ENCODE results near the gene MAST4. TPM values are rescaled to one million over a fixed set of nuclear protein-coding genes. Genes with fewer than 3 reads are reported as not detected.

The MAST4 gene
- total and polyA plus RNA-seq, 2 of the 8 experiments (the other 6 are each of a cell fraction or from before 2014, with no cell fraction given): 1.5 to 2.6 TPM

DNA sequence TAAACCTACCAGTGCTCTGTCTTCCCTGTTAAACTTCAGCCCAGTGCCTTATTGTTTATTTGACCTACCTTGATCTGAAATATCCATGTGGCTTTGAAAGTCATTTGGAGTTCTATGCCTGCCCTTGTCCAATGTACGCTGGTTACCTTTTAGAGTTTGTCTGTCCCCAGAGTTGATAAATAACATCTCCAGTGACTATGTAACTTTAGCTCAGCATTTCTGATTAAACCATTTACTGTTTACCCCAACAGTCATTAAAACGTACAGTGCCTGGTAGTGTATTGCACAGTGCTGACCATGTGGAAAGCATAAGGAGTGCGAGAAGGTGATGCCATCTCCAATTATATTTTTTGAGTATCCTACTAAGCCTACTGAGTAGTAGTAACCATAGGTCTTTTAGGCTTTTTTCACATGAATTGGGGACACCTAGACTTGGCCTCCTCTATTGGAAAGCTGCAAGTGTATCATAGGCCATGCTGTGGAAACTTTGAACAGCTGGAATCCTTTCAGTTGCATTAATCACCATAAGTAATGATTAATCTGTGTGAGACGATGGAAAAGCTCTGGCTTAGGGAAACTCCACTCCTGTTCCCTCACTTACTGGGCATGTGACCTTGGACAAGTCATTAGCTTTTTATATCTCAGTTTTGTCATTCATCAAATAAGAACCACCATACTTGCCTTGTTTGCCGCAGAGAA, 93.5 kb downstream of the MAST4 start:
- Histone ChIP-seq H3K4me3 (ENCODE audit: extremely low read depth in 1 of 4, insufficient read depth in 2 of 4, low read depth in 3 of 4, low read length in 4 of 4) (no peak overlapping the region; a peak in 1 of 8 replicates), H3K79me2 (ENCODE audit: control insufficient read depth in 1 of 2, insufficient read depth in 2 of 2, low read length in 2 of 2) (no peaks in the 10 kb centered on the region), H3K23me2 (ENCODE audit: low read depth, low read length) (no peaks in the 10 kb centered on the region), H4K20me1 (replicated peaks in 1 of 2; ENCODE audit: control insufficient read depth in 1 of 2, insufficient read depth in 2 of 2, low read length in 2 of 2) (no peaks in the 10 kb centered on the region), H3K4me2 (ENCODE audit: insufficient read depth in 1 of 2, low read depth in 2 of 2, low read length in 2 of 2) (no peak overlapping the region), H3K27ac (ENCODE audit: low read depth, low read length) (no peak overlapping the region), H3K9me3 (ENCODE audit: insufficient read depth in 2 of 2, low read depth in 1 of 2, low read length in 1 of 2) (no peaks in the 10 kb centered on the region), H3K4ac (replicated peaks; ENCODE audit: insufficient read length, low read depth, low read length) (no peak overlapping the region), H4K5ac (ENCODE audit: insufficient read length, low read depth, low read length) (no peak overlapping the region), H2AK5ac (ENCODE audit: low read depth, low read length) (no peak overlapping the region), H3K18ac (ENCODE audit: extremely low read depth, low read length) (no peak overlapping the region), H2BK15ac (ENCODE audit: low read length) (no peak overlapping the region), H3K4me1 (replicated peaks in 1 of 4; ENCODE audit: control insufficient read depth in 3 of 4, insufficient read depth in 4 of 4, low read length in 3 of 4) (no peaks in the 10 kb centered on the region), H2AFZ (ENCODE audit: low read length) (no peak overlapping the region), H3K56ac (replicated peaks; ENCODE audit: insufficient read length, low read depth, low read length) (no peak overlapping the region), H3K9ac (replicated peaks in 1 of 4; ENCODE audit: extremely low read depth in 1 of 4, low read depth in 3 of 4, low read length in 3 of 4) (no peak overlapping the region), H3K27me3 (replicated peaks in 1 of 4; ENCODE audit: control insufficient read depth in 3 of 4, extremely low read depth in 1 of 4, insufficient read depth in 3 of 4, low read length in 3 of 4) (no peaks in the 10 kb centered on the region), H3K14ac (ENCODE audit: insufficient read length) (no peak overlapping the region), H2BK20ac (ENCODE audit: low read length) (no peak overlapping the region), H3K79me1 (ENCODE audit: low read depth, low read length) (no peaks in the 10 kb centered on the region), H2BK12ac (ENCODE audit: low read depth, low read length) (no peak overlapping the region), H4K8ac (ENCODE audit: extremely low read depth, insufficient read depth, low read length) (no peak overlapping the region), H2BK5ac (ENCODE audit: low read depth, low read length) (no peak overlapping the region), H3K36me3 (ENCODE audit: control insufficient read depth in 2 of 4, insufficient read depth in 4 of 4, low read length in 3 of 4) (no peaks in the 10 kb centered on the region), H4K91ac (replicated peaks; ENCODE audit: insufficient read length, low read length) (no peak overlapping the region), H3K23ac (ENCODE audit: insufficient read length) (no peak overlapping the region), H2BK120ac (replicated peaks; ENCODE audit: low read depth, low read length) (no peak overlapping the region)
- ChIA-PET CTCF (ENCODE audit: partially characterized antibody) (interaction anchor here (0.7 to 1.0 kb wide), 3 partner anchors 8 to 109 kb away, joined by 3 to 5 read pairs (median 4); no protein-coding TSS in a partner anchor), POLR2A (ENCODE audit: partially characterized antibody) (no interaction called here)
- DNase-seq (ENCODE audit: low read depth in 1 of 2, low spot score in 2 of 2) (no peak), FAIRE-seq (no peak)
- WGBS, 2 experiments (ENCODE audit: extremely low coverage in 1 of 2, insufficient coverage in 1 of 2, insufficient read length in 1 of 2, insufficient replicate concordance in 2 of 2, low coverage in 1 of 2, low lambda C conversion rate in 2 of 2, missing lambda C conversion rate in 1 of 2): 89% methylated on average over 5 of the region's 5 CpGs; no CpG with 5 or more reads in 1 of the 2 experiments
- TF ChIP-seq SUZ12 (IDR thresholded peaks at IDR 0.05; ENCODE audit: low read length): no peak
- TF ChIP-seq CREB1 (IDR thresholded peaks at IDR 0.05): no peak
- TF ChIP-seq PHF8 (conservative IDR thresholded peaks at IDR 0.05; ENCODE audit: low read depth, low read length): no peak
- TF ChIP-seq RAD21 (IDR thresholded peaks at IDR 0.05 in 1 of 2, conservative IDR thresholded peaks at IDR 0.05 in 1 of 2; ENCODE audit: low read depth in 2 of 2, low read length in 2 of 2): no peak
- TF ChIP-seq RNF2 (IDR thresholded peaks at IDR 0.05; ENCODE audit: borderline replicate concordance, low read depth, low read length, missing control alignments, poor library complexity, severe bottlenecking): no peak
- TF ChIP-seq FOSL1 (IDR thresholded peaks at IDR 0.05; ENCODE audit: insufficient read depth, low read depth, low read length): no peak
- TF ChIP-seq, protein P1, sequence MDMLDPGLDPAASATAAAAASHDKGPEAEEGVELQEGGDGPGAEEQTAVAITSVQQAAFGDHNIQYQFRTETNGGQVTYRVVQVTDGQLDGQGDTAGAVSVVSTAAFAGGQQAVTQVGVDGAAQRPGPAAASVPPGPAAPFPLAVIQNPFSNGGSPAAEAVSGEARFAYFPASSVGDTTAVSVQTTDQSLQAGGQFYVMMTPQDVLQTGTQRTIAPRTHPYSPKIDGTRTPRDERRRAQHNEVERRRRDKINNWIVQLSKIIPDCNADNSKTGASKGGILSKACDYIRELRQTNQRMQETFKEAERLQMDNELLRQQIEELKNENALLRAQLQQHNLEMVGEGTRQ (IDR thresholded peaks at IDR 0.05; ENCODE audit: low read length): no peak
- TF ChIP-seq CEBPB (IDR thresholded peaks at IDR 0.05; ENCODE audit: low read depth, low read length): no peak
- no peak for TF ChIP-seq TCF12 (IDR thresholded peaks at IDR 0.05; ENCODE audit: low read depth, low read length)
- TF ChIP-seq ASH2L (IDR thresholded peaks at IDR 0.05; ENCODE audit: low read length): no peak
- TF ChIP-seq TBP (IDR thresholded peaks at IDR 0.05; ENCODE audit: low read depth, low read length): no peak
- no peak for TF ChIP-seq CTBP2 (IDR thresholded peaks at IDR 0.05; ENCODE audit: borderline replicate concordance, insufficient read depth, insufficient read length, low read length)

Measured in H1 (cell line).